Activated B cell treated with CpG ODN at 0.5 μM for 24 hours (primary cell): ENCODE data around the gene LDLRAD4. TPM values are rescaled to one million over a fixed set of nuclear protein-coding genes. Genes with fewer than 3 reads are reported as not detected.

Experiments
- ATAC-seq: fragments of 200-7000 bp; cut with Tn5 transposase; one replicate; pipeline ENCODE4 v1.10.0; 2021; ENCODE audit warnings: low read depth, mild to moderate bottlenecking, moderate library complexity
- CTCF ChIA-PET: fragments of 350-600 bp; sonication (Branson Sonifier 250); formaldehyde crosslinking; loops from one replicate; lab custom pipeline; 2021; ENCODE audit warnings: antibody characterized with exemption; lab: Charles Lee
- POLR2A ChIA-PET: fragments of 350-600 bp; sonication (Branson Sonifier 250); formaldehyde crosslinking; loops from one replicate; lab custom pipeline; 2021; ENCODE audit warnings: antibody characterized with exemption; lab: Charles Lee
- DNase-seq: peaks from one replicate; pipeline ENCODE4 v3.0.0; 2022
- H3K27ac Mint-ChIP-seq: one replicate; pipeline ENCODE4 v1.8.0; 2020; ENCODE audit warnings: mixed read lengths
- H3K27me3 Mint-ChIP-seq: one replicate; pipeline ENCODE4 v1.8.0; 2021; ENCODE audit warnings: mixed read lengths
- H3K36me3 Mint-ChIP-seq: one replicate; pipeline ENCODE4 v1.8.0; 2021; ENCODE audit warnings: low read depth, mixed read lengths
- H3K4me1 Mint-ChIP-seq: one replicate; pipeline ENCODE4 v1.8.0; 2021; ENCODE audit warnings: mixed read lengths
- H3K4me3 Mint-ChIP-seq: one replicate; pipeline ENCODE4 v1.8.0; 2020; ENCODE audit warnings: mild to moderate bottlenecking, mixed read lengths
- H3K9me3 Mint-ChIP-seq: one replicate; pipeline ENCODE4 v1.8.0; 2020; ENCODE audit warnings: mixed read lengths
- CTCF ChIP-seq: fragments of 200-600 bp; IDR thresholded peaks from one replicate; pipeline ENCODE4 v1.8.0; 2022; ENCODE audit warnings: antibody characterized with exemption, mild to moderate bottlenecking
- intact Hi-C: fragments of 100-400 bp; cut with micrococcal nuclease; formaldehyde crosslinking; loops from one replicate; pipeline ENCODE4 v1.15.1; 2024
- total RNA-seq: library from RNA; stranded (reverse); gene quantifications from 2 replicates; pipeline ENCODE4 v1.2.3, GENCODE V29; 2022

Gene LDLRAD4
- total RNA-seq, 1 donor from 2014 or later: 66.9 TPM

GRCh38 chr18:13400636-13401315 lies 182.2 kb downstream of the LDLRAD4 start:
- Mint-ChIP-seq H3K36me3 (no peaks in the 10 kb centered on the region), H3K27me3 (no peaks in the 10 kb centered on the region), H3K9me3 (no peaks in the 10 kb centered on the region), H3K27ac (no peak overlapping the region), H3K4me1 (no peaks in the 10 kb centered on the region), H3K4me3 (no peak overlapping the region)
- intact Hi-C loops: no loop called here
- ChIA-PET POLR2A (no interaction called here), CTCF (no interaction called here)
- no peak for DNase-seq
- no peak for TF ChIP-seq CTCF
- no peak for ATAC-seq

- TF ChIP-seq CTCF: no peak
- H3K36me3 Mint-ChIP-seq: no peaks in the 10 kb centered on the region
- ChIA-PET CTCF (no interaction called here), POLR2A (no interaction called here)
- no peaks in the 10 kb centered on the region for H3K27me3 Mint-ChIP-seq
- no peak overlapping the region for H3K27ac Mint-ChIP-seq
- DNase-seq: no peak
- H3K4me3 Mint-ChIP-seq: no peak overlapping the region
- intact Hi-C loops: no loop called here
- no peaks in the 10 kb centered on the region for H3K9me3 Mint-ChIP-seq
- H3K4me1 Mint-ChIP-seq: no peaks in the 10 kb centered on the region
- no peak for ATAC-seq
These were observed 182.8 kb downstream of the LDLRAD4 start for GRCh38 chr18:13401404-13401803.

DNA sequence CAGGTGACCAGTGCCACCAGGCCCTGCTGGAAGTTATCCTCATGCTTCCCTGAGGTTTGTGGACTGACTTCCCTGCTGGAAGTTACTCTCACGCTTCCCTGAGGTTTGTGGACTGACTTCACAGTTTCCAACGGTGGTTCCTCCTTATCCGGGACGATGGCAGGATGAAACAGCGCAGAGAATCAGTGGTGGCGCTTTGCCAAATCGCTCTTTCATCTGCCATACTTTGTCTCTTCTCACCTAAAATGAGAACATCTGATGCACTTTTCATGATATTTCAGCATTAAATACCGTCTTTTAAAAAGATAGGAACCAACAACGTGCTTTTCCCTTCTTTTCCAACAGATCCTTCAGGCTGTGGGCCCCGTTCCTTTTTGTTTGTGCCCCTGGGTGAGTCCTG lies 183.3 kb downstream of the LDLRAD4 start:
- intact Hi-C loops: no loop called here
- DNase-seq (no peak), ATAC-seq (no peak)
- CTCF ChIA-PET: no interaction called here
- Mint-ChIP-seq H3K27me3 (no peaks in the 10 kb centered on the region), H3K36me3 (no peaks in the 10 kb centered on the region), H3K4me3 (no peak overlapping the region), H3K27ac (no peak overlapping the region), H3K9me3 (no peaks in the 10 kb centered on the region), H3K4me1 (no peaks in the 10 kb centered on the region)
- POLR2A ChIA-PET: no interaction called here
- no peak for TF ChIP-seq CTCF

DNA sequence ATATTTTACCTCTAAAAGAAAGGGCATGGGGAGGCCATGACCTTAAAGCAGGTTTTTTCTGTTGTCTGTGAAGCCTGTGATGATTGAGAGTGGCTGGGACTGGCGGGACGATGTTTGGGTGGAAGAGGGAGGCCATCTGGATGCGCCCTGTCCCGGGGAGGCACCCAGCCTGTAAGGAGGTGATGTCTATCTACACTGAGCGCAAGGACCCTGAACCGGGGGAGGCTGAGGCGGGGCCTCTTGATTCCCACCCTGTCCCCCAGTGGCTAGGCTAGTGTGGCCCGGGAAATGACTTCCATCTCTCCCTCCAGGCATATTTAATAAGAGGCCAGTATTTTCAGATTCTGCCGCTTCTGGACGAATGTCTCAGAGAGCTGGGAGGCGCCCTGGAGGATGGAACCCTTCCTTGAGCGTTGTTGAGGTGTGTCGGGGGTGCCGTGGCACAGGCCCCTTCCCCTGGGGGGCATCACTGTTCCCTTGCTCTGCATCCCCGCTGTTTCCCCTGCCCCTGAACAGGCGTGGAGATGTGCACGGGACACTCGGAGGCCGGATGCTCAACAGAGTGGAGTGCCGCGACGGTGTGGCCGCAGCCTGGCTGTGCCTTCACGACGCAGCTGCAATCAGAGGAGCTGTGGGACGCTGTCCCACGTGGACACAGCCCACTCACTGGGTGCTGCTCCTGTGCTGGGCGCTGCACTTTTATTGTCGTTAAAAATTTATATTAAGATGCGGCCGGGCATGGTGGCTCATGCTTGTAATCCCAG lies 185.4 kb downstream of the LDLRAD4 start:
- Mint-ChIP-seq H3K27ac (no peak overlapping the region), H3K9me3 (no peaks in the 10 kb centered on the region), H3K4me1 (no peaks in the 10 kb centered on the region), H3K4me3 (no peak overlapping the region), H3K36me3 (no peaks in the 10 kb centered on the region), H3K27me3 (no peaks in the 10 kb centered on the region)
- ChIA-PET CTCF (no interaction called here), POLR2A (no interaction called here)
- ATAC-seq: no peak
- intact Hi-C loops: no loop called here
- TF ChIP-seq CTCF: no peak
- DNase-seq: no peak

DNA sequence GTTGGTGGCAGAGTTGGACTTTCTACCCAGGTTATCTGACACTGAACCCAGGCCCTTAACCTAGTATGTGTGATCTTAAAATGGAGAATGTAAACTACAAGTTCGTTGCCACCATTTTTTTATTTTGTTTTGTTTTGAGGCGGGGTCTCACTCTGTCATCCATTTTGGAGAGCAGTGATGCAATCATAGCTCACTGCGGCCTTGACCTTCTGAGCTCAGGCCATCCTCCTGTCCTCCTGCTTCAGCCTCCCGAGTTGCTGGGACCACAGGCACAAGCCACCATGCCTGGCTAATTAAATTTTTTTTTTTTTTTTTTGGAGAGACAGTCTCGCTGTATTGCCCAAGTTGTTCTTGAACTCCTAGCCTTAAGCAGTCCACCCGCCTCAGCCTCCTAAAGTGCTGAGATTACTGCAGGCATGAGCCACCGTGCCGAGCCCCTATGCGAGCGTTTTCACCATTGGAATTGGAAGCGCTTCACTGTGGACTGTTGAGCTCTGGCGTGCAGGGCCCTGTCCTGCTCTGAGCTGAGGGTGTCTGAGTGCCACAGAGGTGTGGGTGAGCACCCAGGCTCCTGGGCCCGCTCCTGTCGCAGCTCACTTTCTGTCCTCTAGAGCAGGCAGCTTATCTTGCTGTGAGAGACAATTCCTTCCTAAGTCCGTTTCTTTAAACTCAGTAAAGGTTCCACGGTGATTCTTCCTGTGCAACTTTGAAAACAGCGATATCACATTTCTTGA lies 186.9 kb downstream of the LDLRAD4 start:
- intact Hi-C loops: no loop called here
- Mint-ChIP-seq H3K4me3 (no peak overlapping the region), H3K27ac (no peak overlapping the region), H3K4me1 (no peaks in the 10 kb centered on the region), H3K27me3 (no peaks in the 10 kb centered on the region), H3K9me3 (no peaks in the 10 kb centered on the region), H3K36me3 (no peaks in the 10 kb centered on the region)
- DNase-seq: no peak
- CTCF ChIA-PET: no interaction called here
- POLR2A ChIA-PET: no interaction called here
- no peak for TF ChIP-seq CTCF
- ATAC-seq: no peak
